Right lobe of liver (tissue), 4 donors: ENCODE measurements around the gene CARMIL1.

Experiments
- CTCF ChIP-seq, 4 donors: fragments of 200-600 bp in 3 of 4; fragments of 450-650 bp in 1 of 4; IDR thresholded peaks; one replicate each; pipeline versions ENCODE4 v1.5.1 to v1.8.0; 2016 to 2022; ENCODE audit warnings: antibody characterized with exemption in 4 of 4, mild to moderate bottlenecking in 2 of 4
- POLR2A ChIP-seq: fragments of 450-650 bp; IDR thresholded peaks from one replicate; pipeline ENCODE4 v1.6.1; 2017; ENCODE audit warnings: antibody characterized with exemption, mild to moderate bottlenecking
- donor health status: DM: no; HTN: no; CAD: no.
- donor health status: DM: no; HTN: no; CAD: no.
- donor health status: DM: no; HTN: yes; CAD: no.

- TF ChIP-seq POLR2A, result no peak
- no peak for TF ChIP-seq CTCF (IDR thresholded peaks at IDR 0.05)
Observed at GRCh38 chr6:25366903-25367545, 87.8 kb downstream of the CARMIL1 start.
